Measurements from ENCODE around the gene UBE2G1. TPM values are rescaled to one million over a fixed set of nuclear protein-coding genes. Genes with fewer than 3 reads are reported as not detected.

The UBE2G1 gene
- total and polyA plus RNA-seq, 2 of the 13 experiments (the other 11 are each of a cell fraction or from before 2014, with no cell fraction given), result 27.9 to 42.6 TPM

DNA sequence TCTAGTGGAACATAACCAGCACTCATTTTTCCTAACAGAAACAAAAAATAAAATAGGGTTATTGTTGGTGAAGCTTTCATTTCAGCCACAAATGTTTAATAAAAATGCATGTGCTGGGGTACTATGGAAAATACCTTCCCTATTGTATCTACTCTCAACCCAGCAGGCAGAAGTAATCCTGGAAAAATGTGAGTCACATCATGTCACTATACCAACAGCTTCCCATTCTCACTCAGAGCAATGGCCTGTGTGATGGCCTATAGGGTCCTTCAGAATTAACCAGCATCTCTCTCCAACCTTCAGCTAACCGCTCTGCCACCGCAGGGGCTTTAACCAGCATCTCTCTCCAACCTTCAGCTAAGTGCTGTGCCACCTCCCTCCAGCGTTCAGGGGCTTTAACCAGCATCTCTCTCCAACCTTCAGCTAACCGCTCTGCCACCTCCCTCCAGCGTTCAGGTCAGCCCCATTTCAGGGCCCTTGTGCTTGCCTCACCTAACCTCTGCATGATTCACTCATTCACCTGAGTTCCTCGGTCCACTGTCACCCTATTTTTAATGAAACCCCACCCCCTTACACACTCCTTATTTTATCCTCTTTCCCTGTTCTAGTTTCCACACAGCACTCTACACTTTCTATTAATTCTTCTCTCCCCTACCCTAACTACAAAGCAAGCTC, 34.0 kb downstream of the UBE2G1 start:
- BruUV-seq (replicated peaks), result TSS peak; percentile 21
- CTCF ChIA-PET (ENCODE audit: low intra/inter-chr PET ratio, low total read pairs), result no interaction called here
- TF ChIP-seq ELF3 (CRISPR knock-in tag; IDR thresholded peaks at IDR 0.05) (no peak), ZBTB38 (CRISPR knock-in tag; IDR thresholded peaks at IDR 0.05) (0 out of 2 replicates have a peak, but pooled peaks have one; percentile 19)
- Histone ChIP-seq H3K4me1 (ENCODE audit: insufficient read depth, low read length) (peaks cover 21% of the 10 kb centered on the region), H4K20me1 (ENCODE audit: insufficient read depth, low read length) (peaks cover 22% of the 10 kb centered on the region), H3K79me2 (ENCODE audit: insufficient read depth, low read length) (peaks cover 86% of the 10 kb centered on the region), H3K4me2 (ENCODE audit: low read depth, low read length) (peak overlapping the region; percentile 53), H3K9me3 (ENCODE audit: low read length) (no peaks in the 10 kb centered on the region), H2AFZ (ENCODE audit: low read length) (no peak overlapping the region), H3K4me3 (replicated peaks in 1 of 3; ENCODE audit: insufficient read depth in 1 of 3, low read depth in 2 of 3, low read length in 3 of 3) (peak overlapping the region in 1 of 3 experiments; percentile 19; a peak in 1 of 6 replicates), H3K27ac (ENCODE audit: extremely low read length, insufficient read depth, low read length) (peak overlapping the region; percentile 39), H3K36me3 (replicated peaks in 1 of 2; ENCODE audit: control insufficient read depth in 1 of 2, insufficient read depth in 2 of 2, low read length in 2 of 2) (no peaks in the 10 kb centered on the region), H3K9ac (ENCODE audit: insufficient read depth, low read depth, low read length) (no peak overlapping the region), H3K27me3 (ENCODE audit: control insufficient read depth in 1 of 2, insufficient read depth in 2 of 2, low read length in 2 of 2) (no peaks in the 10 kb centered on the region)
- intact Hi-C loops (cut with micrococcal nuclease; ENCODE audit: unreplicated experiment), result no loop called here
- ATAC-seq (peak; percentile 47), FAIRE-seq (no peak), DNase-seq (ENCODE audit: low spot score) (no peak)
- in situ Hi-C loops (cut with HindIII; ENCODE audit: extremely low pct_ligation_motif_present, low pct_unique_long_range_greater_than_20kb), result no loop called here
- POLR2A ChIA-PET, result interaction anchor here (1.0 kb wide), 1 partner anchor 69 kb away, joined by 4 read pairs; the partner anchor contains the start of gene ANKFY1
- 63% methylated on average over 6 of the region's 6 CpGs for WGBS (ENCODE audit: low lambda C conversion rate)

DNA sequence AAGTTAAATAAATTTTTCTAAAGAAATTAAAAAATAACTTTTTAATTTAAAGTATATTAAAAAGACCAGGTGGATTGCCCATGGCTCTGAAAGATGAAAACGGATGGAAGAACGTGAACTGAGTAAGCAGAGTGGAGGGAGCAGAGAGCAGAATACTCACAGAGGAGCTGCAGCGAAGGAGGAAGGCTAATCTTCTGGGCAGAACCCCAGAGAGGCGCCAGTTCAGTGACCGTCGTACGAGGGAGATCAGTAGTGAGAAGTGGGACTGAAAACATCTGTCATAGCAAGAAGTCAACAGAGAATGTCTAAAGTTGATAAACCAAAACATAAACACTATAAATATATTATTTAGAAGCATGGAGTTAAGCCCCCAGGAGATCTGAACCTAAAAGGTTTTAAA, 34.9 kb downstream of the UBE2G1 start:
- H3K79me2 ChIP-seq (ENCODE audit: insufficient read depth, low read length), result peaks cover 86% of the 10 kb centered on the region
- H3K27me3 ChIP-seq (ENCODE audit: control insufficient read depth in 1 of 2, insufficient read depth in 2 of 2, low read length in 2 of 2), result no peaks in the 10 kb centered on the region
- H3K27ac ChIP-seq (ENCODE audit: extremely low read length, insufficient read depth, low read length), result no peak overlapping the region
- BruUV-seq (replicated peaks), result no TSS peak
- H3K4me1 ChIP-seq (ENCODE audit: insufficient read depth, low read length), result peaks cover 21% of the 10 kb centered on the region
- H3K9me3 ChIP-seq (ENCODE audit: low read length), result no peaks in the 10 kb centered on the region
- no peak for FAIRE-seq
- intact Hi-C loops (cut with micrococcal nuclease; ENCODE audit: unreplicated experiment) (no loop called here), in situ Hi-C loops (cut with HindIII; ENCODE audit: extremely low pct_ligation_motif_present, low pct_unique_long_range_greater_than_20kb) (no loop called here)
- no peak overlapping the region for H3K4me2 ChIP-seq (ENCODE audit: low read depth, low read length)
- ChIA-PET POLR2A (no interaction called here), CTCF (ENCODE audit: low intra/inter-chr PET ratio, low total read pairs) (no interaction called here)
- peaks cover 22% of the 10 kb centered on the region for H4K20me1 ChIP-seq (ENCODE audit: insufficient read depth, low read length)
- no peak for DNase-seq (ENCODE audit: low spot score)
- no peak overlapping the region for H3K9ac ChIP-seq (ENCODE audit: insufficient read depth, low read depth, low read length)
- no peak for ATAC-seq
- 94% methylated on average over 7 of the region's 7 CpGs for WGBS (ENCODE audit: low lambda C conversion rate)
- H3K4me3 ChIP-seq (replicated peaks in 1 of 3; ENCODE audit: insufficient read depth in 1 of 3, low read depth in 2 of 3, low read length in 3 of 3), result no peak overlapping the region
- no peaks in the 10 kb centered on the region for H3K36me3 ChIP-seq (replicated peaks in 1 of 2; ENCODE audit: control insufficient read depth in 1 of 2, insufficient read depth in 2 of 2, low read length in 2 of 2)
- no peak overlapping the region for H2AFZ ChIP-seq (ENCODE audit: low read length)
- TF ChIP-seq ZNF83 (CRISPR knock-in tag; IDR thresholded peaks at IDR 0.05; ENCODE audit: borderline replicate concordance), result no peak
- TF ChIP-seq, protein P1, sequence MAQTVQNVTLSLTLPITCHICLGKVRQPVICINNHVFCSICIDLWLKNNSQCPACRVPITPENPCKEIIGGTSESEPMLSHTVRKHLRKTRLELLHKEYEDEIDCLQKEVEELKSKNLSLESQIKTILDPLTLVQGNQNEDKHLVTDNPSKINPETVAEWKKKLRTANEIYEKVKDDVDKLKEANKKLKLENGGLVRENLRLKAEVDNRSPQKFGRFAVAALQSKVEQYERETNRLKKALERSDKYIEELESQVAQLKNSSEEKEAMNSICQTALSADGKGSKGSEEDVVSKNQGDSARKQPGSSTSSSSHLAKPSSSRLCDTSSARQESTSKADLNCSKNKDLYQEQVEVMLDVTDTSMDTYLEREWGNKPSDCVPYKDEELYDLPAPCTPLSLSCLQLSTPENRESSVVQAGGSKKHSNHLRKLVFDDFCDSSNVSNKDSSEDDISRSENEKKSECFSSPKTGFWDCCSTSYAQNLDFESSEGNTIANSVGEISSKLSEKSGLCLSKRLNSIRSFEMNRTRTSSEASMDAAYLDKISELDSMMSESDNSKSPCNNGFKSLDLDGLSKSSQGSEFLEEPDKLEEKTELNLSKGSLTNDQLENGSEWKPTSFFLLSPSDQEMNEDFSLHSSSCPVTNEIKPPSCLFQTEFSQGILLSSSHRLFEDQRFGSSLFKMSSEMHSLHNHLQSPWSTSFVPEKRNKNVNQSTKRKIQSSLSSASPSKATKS (CRISPR knock-in tag; IDR thresholded peaks at IDR 0.05), result no peak
- TF ChIP-seq FOXM1 (CRISPR knock-in tag; IDR thresholded peaks at IDR 0.05), result no peak
- no peak for TF ChIP-seq MIXL1 (CRISPR knock-in tag; IDR thresholded peaks at IDR 0.05)
- no peak for TF ChIP-seq ZNF296 (CRISPR knock-in tag; conservative IDR thresholded peaks at IDR 0.05)
- TF ChIP-seq SUZ12 (IDR thresholded peaks at IDR 0.05; ENCODE audit: low read depth, low read length), result no peak
- no peak for TF ChIP-seq ISL2 (CRISPR knock-in tag; IDR thresholded peaks at IDR 0.05)
- TF ChIP-seq GTF2F1 (IDR thresholded peaks at IDR 0.05; ENCODE audit: low read length), result no peak
- no peak for TF ChIP-seq IRX3 (CRISPR knock-in tag; IDR thresholded peaks at IDR 0.05; ENCODE audit: borderline replicate concordance, low read depth)
- TF ChIP-seq, protein P2, sequence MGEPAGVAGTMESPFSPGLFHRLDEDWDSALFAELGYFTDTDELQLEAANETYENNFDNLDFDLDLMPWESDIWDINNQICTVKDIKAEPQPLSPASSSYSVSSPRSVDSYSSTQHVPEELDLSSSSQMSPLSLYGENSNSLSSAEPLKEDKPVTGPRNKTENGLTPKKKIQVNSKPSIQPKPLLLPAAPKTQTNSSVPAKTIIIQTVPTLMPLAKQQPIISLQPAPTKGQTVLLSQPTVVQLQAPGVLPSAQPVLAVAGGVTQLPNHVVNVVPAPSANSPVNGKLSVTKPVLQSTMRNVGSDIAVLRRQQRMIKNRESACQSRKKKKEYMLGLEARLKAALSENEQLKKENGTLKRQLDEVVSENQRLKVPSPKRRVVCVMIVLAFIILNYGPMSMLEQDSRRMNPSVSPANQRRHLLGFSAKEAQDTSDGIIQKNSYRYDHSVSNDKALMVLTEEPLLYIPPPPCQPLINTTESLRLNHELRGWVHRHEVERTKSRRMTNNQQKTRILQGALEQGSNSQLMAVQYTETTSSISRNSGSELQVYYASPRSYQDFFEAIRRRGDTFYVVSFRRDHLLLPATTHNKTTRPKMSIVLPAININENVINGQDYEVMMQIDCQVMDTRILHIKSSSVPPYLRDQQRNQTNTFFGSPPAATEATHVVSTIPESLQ (CRISPR knock-in tag; conservative IDR thresholded peaks at IDR 0.05), result no peak
- no peak for TF ChIP-seq RBM39 (IDR thresholded peaks at IDR 0.05; ENCODE audit: low read depth, low read length, poor library complexity, severe bottlenecking)

Measured in HepG2 (cell line).